Stimulated activated CD8-positive, alpha-beta memory T cell treated with anti-CD3 and anti-CD28 coated beads, Interleukin-15, amount 100 ng/mL, for 48 hours (primary cell): ENCODE results near the gene CACNA1C.
"Not testable (repeated sequence)": the region's sequence is repeated elsewhere in the genome, so short reads cannot be mapped to it uniquely, and the experiment has no call there.

Experiments
- DNase-seq, 2 donors: peaks; one replicate each; pipeline ENCODE4 v3.0.0-alpha.2; 2020; ENCODE audit warnings: low read depth in 2 of 2

The CACNA1C gene

GRCh38 chr12:2485681-2486080 is 432.9 kb downstream of the CACNA1C start:
- no peak for DNase-seq

- no peak for DNase-seq
Observed at GRCh38 chr12:2486796-2487195, 434.0 kb downstream of the CACNA1C start.

- DNase-seq: no peak
Observed at GRCh38 chr12:2487278-2487677, 434.5 kb downstream of the CACNA1C start.

DNA sequence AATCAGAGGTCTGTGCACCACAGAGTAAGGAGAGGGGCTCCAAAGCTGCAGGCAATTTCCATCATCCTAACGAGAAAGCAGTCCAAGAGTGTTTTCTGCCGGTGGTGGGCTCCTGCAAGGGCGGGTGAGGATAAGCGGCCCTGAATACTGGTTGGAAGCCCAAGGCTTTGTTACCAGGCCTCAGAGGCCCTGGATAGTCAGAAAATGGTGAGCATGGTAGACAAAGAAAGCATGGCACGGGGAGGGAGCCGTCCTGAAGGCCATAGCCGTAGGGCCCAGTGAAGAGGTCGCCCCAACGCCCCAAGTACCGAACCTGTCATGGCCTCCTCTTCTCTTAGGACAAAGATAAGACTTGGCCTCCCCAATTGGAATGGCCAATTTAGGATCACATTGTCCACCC is 435.3 kb downstream of the CACNA1C start:
- DNase-seq: no peak

- DNase-seq: no peak
Observed at GRCh38 chr12:2488596-2488995, 435.8 kb downstream of the CACNA1C start.

- DNase-seq: no peak
Observed at GRCh38 chr12:2489275-2489674, 436.5 kb downstream of the CACNA1C start.

GRCh38 chr12:2490831-2491230 is 438.0 kb downstream of the CACNA1C start:
- DNase-seq: no peak

DNA sequence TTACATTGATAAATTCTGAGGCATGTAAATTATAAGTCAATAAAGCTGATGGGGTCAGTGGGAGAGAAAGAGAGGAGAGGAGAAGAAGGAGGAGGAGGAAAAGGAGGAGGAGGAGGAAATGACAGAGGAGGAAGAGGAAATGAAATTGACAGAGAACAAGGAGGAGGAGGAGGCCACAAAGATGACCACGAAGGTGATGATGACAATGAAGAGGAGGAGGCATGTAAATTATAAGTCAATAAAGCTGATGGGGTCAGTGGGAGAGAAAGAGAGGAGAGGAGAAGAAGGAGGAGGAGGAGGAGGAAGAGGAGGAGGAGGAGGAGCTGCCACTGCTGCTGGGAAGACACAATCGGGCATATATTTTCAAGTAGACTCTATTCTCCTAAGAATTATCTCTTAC is 438.6 kb downstream of the CACNA1C start:
- DNase-seq: not testable (repeated sequence)

DNA sequence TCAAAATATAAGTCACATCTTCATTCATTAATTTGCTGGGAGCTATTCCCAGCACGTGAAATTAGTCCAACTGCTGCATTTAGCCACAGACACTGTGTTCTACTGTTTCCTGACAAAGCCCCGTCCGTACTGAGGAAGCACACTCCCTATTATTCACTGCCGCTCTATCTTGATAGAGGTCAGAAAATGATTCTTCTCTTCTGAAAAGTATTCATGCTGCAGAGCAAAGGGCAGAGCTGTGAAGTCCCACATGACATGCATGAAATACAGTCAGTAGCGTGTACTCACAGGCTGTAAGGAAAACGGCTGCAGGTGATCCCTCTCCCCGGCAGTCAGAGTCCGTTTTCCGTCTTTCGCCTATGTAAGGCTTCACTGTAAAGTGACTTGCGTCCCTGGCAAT is 439.4 kb downstream of the CACNA1C start:
- DNase-seq: no peak

GRCh38 chr12:2493086-2493485 is 440.3 kb downstream of the CACNA1C start:
- no peak for DNase-seq

- no peak for DNase-seq
Observed at GRCh38 chr12:2494486-2495192, 441.9 kb downstream of the CACNA1C start.

- DNase-seq: no peak
Observed at GRCh38 chr12:2495417-2496112, 442.8 kb downstream of the CACNA1C start.

DNA sequence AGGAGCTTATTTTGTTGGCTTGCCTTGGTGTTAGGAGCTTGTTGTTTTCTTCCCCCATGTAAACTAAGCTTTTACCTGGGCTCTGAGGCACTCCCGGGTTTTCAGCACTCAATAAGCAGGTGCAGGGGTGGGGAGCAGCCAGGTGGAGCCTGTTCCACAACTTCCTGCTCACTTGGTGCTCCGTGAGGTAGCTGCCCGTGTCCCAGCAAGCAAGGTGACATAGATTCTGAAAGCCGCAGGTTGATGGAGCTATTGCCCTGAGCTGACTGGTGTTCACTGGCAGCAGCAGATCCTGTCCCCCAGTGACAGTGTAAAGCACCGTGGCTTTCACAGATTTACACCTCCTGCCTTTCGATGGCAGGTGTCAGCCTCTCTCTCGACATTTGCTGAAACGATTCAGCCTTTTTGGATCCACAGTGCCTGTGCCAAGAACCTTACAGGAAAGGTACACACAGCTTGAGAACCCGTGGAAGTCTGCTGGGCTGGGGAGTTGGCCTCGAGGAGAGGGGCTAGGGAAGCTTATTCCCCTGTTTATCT is 446.2 kb downstream of the CACNA1C start:
- DNase-seq: no peak

DNA sequence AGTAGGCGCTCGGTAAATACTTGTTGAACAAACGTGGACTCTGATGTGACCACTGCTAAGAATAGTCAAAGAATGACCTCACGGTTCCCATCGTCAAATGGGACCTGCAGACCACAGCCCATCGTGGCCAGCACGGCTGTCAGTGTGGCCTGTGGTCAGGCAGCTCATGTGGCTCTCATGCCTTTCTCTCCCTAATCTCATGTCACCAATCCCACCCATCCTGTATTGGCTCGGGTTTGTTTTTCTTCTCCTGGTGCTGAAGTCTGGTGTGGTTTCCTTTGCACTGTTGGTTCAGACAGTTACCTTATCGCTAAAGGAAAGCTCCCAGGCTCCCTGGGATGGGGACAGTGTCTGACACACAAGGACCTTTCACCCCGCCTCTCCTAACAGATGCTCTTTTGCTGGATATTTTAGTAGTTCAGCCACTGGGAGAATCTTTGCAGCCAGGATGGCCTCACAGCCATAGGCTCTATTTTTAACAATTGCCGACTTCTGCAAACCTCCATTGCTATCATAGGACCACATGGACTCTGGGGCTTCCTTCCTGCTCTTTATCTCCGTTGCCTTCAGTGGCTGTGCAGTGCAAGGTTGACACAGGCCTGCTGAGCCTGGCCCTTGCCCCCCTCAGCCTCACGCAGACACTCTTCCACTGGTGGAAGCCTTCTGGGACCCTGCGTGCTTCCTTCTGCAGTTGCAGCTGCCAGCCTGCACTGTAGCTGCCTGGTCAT is 448.8 kb downstream of the CACNA1C start:
- no peak for DNase-seq

DNA sequence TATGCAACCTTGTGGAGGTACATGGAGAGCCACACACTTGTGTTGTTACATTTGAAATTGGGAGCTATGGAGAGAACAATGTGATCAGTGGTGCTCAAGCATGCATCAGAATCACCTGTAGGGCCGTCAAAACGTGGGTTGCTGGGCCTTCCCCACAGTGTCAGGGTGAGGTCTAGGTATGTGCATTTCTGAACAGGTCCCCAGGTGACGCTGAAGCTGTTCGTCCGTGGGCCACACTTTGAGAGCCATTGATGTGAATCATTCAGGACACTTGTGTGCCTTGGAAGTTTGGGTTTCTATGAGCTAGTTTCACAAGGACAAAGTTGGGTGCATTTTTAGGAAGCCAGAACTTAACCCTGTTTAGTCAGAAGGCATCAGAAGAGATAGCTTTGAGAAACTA is 450.2 kb downstream of the CACNA1C start:
- DNase-seq: no peak

DNA sequence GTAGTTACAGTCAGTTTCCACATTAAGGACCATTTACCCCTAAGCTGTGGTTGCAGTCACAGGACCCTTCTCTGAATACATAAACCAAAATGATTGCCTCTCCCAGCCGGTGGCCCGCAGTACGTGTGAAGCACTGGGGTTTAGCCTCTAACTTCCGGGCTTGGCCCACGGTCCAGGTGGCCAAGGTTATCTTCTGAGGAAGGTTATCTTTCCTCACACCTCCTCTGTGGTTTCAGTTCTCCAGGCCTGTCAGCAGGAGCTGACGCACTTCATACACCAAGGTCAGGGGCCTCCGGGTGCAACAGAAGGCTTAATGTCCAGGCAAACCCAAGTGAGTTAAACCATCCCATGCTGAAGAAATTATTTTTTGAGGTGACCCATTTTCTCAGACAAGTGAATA is 451.0 kb downstream of the CACNA1C start:
- no peak for DNase-seq

- no peak for DNase-seq
Observed at GRCh38 chr12:2504577-2504976, 451.8 kb downstream of the CACNA1C start.

DNA sequence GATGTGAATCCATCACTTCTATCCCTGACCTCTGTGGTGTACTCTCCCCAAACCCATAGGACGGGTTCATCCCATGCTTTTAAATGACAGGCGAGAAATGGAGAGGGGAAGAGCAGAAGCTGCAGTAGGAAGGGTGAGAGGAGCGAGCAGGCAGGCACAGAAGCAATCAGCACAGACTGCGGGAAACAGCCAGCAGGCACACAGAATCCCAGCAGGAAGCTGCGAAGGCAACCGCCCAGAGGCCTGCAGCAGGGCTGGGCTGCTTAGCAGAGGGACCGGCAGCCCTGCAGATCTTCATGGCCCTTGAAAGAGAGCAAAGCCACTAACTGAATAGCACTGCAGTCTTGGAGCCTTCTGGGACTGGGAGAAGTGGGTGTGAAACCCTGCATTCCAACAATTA is 455.0 kb downstream of the CACNA1C start:
- no peak for DNase-seq

GRCh38 chr12:2509137-2509536 is 456.4 kb downstream of the CACNA1C start:
- DNase-seq: no peak

GRCh38 chr12:2510045-2510444 is 457.3 kb downstream of the CACNA1C start:
- DNase-seq: no peak

DNA sequence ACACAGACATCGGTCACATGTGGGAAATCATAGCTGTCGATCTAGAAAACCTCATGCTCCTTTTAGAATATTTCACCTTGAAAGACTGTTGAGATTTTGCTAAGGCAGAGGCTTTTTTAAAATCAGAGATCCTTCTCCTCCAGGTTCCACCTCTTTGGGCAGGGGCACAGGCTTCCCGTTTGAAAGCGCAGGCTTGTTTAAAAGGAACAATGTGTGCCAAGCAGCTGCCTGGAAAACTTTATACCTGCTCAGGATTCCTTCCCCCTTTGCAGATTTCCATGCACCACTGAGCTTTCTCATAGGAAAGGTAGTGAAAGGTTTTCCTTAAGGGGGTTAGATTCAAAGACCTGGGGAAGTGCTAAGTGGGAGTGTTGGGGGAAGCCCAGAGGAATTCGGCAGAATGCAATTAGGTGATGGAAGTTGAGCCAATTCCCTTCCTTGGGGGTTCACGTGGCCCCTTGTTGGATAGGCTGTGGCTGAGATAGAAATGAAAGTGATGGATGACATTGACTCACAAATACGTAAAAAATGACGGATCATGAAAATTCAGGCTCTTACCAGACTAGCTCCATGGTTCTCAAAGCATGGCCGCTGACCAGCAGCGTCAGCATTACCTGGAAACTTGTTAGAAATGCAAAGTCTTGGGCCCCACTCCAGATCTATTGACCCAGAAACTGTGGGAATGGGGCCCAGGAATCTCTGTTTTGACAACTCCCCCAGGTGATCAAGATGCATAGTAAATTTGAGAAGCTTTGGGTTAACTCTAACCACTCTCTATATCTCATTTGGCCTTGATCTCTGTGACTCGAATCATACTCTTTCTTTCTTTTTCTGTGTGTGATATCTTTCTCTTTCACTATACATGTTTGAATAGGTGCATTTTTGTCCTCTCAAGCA is 460.6 kb downstream of the CACNA1C start:
- no peak for DNase-seq

GRCh38 chr12:2514038-2514340 is 461.2 kb downstream of the CACNA1C start:
- DNase-seq: no peak
